GM12892 (cell line): ENCODE data around the gene PRRT2.

Source experiments
- POLR2AphosphoS5 ChIP-seq: IDR thresholded peaks from 2 replicates; pipeline ENCODE4 v1.6.1; 2011; ENCODE audit warnings: low read depth, low read length, control low read depth
- TAF1 ChIP-seq: IDR thresholded peaks from 2 replicates; pipeline ENCODE4 v1.6.1; 2011; ENCODE audit warnings: low read depth, mild to moderate bottlenecking, control low read depth, low read length, borderline replicate concordance

GRCh38 chr16:29845656-29846055 is 33.7 kb downstream of the PRRT2 start:
- TF ChIP-seq POLR2AphosphoS5 (no peak), TAF1 (no peak)
